IPS-15b (cell line): ENCODE measurements around the gene PEMT.

Experiments
- H3K27me3 ChIP-seq: one replicate; pipeline ENCODE4 v1.6.1; 2013; ENCODE audit warnings: low read length; ENCODE audit not compliant: control insufficient read depth, insufficient read depth
- H3K36me3 ChIP-seq: one replicate; pipeline ENCODE4 v1.6.1; 2013; ENCODE audit warnings: low read length; ENCODE audit not compliant: control insufficient read depth, insufficient read depth
- H3K4me1 ChIP-seq: one replicate; pipeline ENCODE4 v1.6.1; 2013; ENCODE audit warnings: mild to moderate bottlenecking, low read length; ENCODE audit not compliant: control insufficient read depth, insufficient read depth
- H3K4me3 ChIP-seq: one replicate; pipeline ENCODE4 v1.5.1; 2013; ENCODE audit warnings: low read depth, low read length
- H3K9ac ChIP-seq: one replicate; pipeline ENCODE4 v1.6.1; 2013; ENCODE audit warnings: low read depth, mild to moderate bottlenecking, low read length
- H3K9me3 ChIP-seq: one replicate; pipeline ENCODE4 v1.6.1; 2013; ENCODE audit warnings: mild to moderate bottlenecking, low read length; ENCODE audit not compliant: control insufficient read depth, insufficient read depth

Gene PEMT

DNA sequence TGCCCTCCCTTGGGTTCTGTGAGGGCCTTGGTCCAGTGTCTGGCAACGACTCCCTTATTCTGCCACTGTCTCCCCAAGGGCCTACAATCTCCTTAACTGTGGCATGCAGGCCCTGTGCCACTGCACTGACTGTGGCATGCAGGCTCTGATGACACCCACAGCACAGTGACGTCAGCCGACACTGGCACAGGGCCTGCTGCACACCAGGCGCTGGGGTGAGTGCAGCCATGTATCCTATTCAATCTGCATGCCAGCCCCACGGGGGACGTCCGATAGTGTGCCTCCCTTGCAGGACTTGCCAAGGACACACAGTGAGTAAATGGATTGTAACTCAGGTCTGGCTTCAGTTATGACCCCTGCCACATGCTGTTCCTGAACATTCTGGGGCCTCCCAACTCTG lies 55.6 kb downstream of the PEMT start:
- H3K36me3 ChIP-seq = no peaks in the 10 kb centered on the region
- no peak overlapping the region for H3K9ac ChIP-seq
- H3K4me3 ChIP-seq = no peak overlapping the region
- H3K9me3 ChIP-seq = no peaks in the 10 kb centered on the region
- peaks cover 4% of the 10 kb centered on the region for H3K4me1 ChIP-seq
- no peaks in the 10 kb centered on the region for H3K27me3 ChIP-seq

DNA sequence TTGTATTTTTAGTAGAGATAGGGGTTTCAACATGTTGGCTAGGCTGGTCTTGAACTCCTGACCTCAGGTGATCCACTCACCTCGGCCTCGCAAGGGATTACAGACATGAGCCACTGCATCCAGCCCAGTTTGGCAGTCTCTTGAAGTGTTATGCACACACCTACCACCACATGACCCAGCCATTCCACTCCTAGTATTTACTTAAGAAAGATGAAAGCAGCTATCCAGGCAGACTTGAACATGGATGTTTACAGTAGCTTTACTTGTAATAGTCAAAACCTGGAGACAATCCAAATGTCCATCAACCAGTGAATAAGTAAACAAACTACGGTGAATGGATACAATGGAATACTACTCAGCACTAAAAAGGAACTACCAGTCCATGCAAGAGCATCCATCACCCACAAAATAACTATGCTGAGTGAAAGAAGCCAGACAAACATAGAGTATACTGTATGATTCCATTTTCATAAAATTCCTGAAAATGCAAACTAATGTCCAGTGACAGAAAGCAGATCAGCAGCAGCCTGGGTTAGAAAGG lies 57.5 kb downstream of the PEMT start:
- H3K4me3 ChIP-seq = no peak overlapping the region

DNA sequence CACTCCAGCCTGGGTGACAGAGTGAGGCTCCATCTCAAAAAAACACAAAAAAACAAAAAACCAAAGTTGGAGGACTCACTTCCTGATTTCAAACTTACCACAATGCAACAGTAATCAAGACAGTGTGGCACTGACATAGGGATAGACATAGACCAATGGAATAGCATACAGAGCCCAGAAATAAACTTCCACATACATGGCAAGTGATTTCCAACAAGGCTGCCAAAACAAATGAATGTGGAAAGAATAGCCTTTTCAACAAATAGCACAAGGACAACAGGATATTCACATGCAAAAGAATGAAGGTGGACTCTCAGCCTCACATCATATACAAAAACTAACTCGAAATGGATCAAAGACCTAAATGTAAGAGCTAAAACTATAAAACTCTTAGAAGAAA lies 58.5 kb downstream of the PEMT start:
- no peaks in the 10 kb centered on the region for H3K27me3 ChIP-seq
- H3K4me3 ChIP-seq = no peak overlapping the region
- no peaks in the 10 kb centered on the region for H3K9me3 ChIP-seq
- no peaks in the 10 kb centered on the region for H3K36me3 ChIP-seq
- no peak overlapping the region for H3K9ac ChIP-seq
- H3K4me1 ChIP-seq = peaks cover 4% of the 10 kb centered on the region

More for the DNA sequence above, 57.5 kb downstream of the PEMT start:
- Histone ChIP-seq H3K27me3 (no peaks in the 10 kb centered on the region), H3K36me3 (no peaks in the 10 kb centered on the region), H3K4me1 (peaks cover 4% of the 10 kb centered on the region), H3K9ac (no peak overlapping the region), H3K9me3 (no peaks in the 10 kb centered on the region)

DNA sequence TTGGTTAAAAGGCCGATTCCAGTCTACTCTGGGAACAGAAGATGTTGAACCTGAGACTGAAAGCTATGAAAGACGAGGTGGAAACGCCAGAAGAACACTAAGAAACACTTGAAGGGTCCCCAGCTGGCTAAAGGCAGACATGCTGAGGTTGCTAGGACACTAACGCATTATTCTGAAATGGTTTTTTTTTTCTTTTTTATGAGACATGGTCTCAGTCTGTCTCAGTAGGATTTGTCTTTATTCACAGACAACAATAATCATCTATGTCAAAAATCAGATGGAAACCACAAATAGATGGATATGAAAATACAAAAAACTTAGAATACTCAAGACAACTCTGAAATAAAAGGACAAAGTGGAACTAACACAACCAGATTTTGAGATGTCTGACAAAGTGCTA lies 60.4 kb downstream of the PEMT start:
- Histone ChIP-seq H3K4me3 (no peak overlapping the region), H3K27me3 (no peaks in the 10 kb centered on the region), H3K9ac (no peak overlapping the region), H3K36me3 (no peaks in the 10 kb centered on the region), H3K4me1 (peaks cover 4% of the 10 kb centered on the region), H3K9me3 (no peaks in the 10 kb centered on the region)

DNA sequence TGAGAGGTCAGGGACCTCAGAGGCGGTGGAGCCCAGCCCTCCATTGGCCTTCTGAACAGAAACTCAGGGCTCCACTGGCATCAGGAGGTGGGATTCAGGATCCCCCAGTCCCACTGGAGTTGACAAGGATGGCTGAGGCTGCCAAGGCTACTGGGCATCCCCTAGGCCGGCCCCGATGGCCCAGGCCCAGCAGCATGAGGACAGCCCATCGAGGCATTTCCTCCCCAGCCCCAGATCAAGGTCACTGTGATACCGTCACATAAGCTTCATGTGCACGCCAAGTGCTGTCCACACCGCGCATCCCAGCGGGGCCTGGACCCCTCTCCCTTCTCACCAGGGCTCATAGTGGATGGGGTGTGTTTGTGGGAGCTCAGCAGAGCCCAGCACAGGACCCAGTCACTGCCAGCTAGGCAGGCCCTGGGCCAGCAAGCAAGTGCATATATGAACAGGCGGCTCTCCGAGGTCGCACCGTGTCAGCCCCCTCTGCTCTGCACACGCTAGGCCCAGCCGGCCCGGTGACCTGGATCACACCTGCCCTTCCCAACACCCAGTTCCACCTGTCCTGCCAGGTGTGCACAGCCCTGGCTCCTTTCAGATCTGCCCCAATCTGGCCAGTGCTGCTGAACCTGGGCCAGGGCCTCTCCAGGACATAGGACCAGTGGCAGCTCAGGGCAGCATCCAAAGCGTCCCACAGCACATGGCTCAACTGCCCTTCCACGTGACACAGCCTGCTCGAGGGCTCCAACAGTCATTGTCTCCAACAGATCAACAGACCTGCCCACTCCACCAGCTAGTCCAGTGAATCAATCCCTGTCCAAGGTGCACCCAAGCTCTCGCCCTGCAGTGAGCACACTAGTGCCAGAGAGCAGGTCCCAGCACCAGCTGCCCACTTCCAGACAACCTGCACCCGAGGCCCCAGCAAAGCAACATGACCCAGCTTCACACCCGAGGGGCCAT lies 62.5 kb downstream of the PEMT start:
- Histone ChIP-seq H3K9ac (no peak overlapping the region), H3K4me3 (no peak overlapping the region), H3K36me3 (no peaks in the 10 kb centered on the region), H3K9me3 (no peaks in the 10 kb centered on the region), H3K27me3 (no peaks in the 10 kb centered on the region), H3K4me1 (peaks cover 4% of the 10 kb centered on the region)

DNA sequence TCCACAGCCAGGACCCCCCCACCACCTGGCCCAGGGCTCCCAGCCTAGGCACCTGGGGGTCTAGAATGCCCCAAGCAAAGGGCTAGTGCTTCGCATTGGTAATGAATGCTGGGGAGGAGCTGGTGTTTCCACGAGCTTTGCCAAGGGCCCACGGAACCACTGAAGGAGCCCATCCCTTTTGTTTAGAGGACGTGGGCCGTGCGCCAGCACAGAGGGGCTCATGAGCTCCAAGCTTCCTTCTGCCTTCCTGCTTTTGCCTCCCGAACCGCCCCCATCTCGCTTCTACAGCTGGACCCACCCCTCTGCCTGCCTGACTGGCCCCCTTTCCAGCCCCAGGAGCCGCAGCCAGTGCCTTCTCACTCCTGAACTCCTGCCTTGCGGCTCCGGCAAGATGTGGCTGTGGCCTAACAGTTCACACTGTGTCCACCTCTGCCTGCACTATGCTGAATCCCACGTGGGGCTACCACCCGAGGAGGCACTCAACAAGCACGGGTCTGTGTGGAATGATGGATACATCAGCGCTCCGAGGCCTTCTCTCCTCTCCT lies 63.5 kb downstream of the PEMT start:
- Histone ChIP-seq H3K36me3 (no peaks in the 10 kb centered on the region), H3K27me3 (no peaks in the 10 kb centered on the region), H3K4me1 (peaks cover 2% of the 10 kb centered on the region), H3K9ac (no peak overlapping the region), H3K4me3 (no peak overlapping the region), H3K9me3 (no peaks in the 10 kb centered on the region)

DNA sequence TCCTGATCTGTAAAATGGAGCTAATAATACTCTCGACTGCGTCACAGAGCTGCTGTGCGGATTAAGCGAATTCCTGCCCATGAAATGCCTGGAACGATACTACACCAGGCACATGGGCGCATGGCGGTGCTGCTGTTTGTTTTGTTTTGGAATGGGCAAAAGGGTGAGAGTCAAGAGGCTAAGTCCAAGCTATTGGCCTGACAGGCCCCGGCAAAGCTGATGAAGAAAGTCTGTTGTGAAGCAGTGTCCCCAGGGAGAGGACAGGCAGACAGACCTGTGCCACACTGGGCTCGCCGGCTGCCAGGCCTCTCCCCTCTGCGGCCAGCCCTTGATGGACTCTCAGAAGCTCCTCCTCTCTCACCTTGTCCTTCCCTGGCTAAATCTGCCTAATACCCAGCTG lies 64.0 kb downstream of the PEMT start:
- no peak overlapping the region for H3K4me3 ChIP-seq
- no peaks in the 10 kb centered on the region for H3K36me3 ChIP-seq
- H3K9me3 ChIP-seq = no peaks in the 10 kb centered on the region
- H3K27me3 ChIP-seq = no peaks in the 10 kb centered on the region
- H3K9ac ChIP-seq = no peak overlapping the region
- no peaks in the 10 kb centered on the region for H3K4me1 ChIP-seq

DNA sequence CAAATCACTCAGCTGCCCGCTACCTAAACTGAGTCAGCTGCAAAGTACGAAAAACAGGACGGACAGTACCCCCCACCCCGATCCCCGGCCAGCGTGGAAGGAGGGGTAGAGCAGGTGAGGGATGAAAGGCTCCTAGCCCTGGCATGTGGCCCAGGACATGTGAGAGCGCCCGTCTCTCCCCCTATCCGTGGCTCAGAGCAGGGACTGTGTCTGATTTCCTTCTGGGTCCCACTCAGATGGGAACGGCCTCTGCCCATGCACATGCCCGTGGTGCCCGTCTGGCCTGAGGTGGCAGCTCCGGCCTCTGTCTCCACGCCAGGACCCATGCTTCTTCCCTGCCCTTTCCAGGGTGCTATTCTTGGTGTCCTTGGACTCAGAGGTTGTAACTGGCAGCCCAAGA lies 65.1 kb downstream of the PEMT start:
- no peaks in the 10 kb centered on the region for H3K27me3 ChIP-seq
- H3K9me3 ChIP-seq = no peaks in the 10 kb centered on the region
- H3K4me1 ChIP-seq = peaks cover 3% of the 10 kb centered on the region
- H3K4me3 ChIP-seq = no peak overlapping the region
- no peak overlapping the region for H3K9ac ChIP-seq
- peaks cover 3% of the 10 kb centered on the region for H3K36me3 ChIP-seq

DNA sequence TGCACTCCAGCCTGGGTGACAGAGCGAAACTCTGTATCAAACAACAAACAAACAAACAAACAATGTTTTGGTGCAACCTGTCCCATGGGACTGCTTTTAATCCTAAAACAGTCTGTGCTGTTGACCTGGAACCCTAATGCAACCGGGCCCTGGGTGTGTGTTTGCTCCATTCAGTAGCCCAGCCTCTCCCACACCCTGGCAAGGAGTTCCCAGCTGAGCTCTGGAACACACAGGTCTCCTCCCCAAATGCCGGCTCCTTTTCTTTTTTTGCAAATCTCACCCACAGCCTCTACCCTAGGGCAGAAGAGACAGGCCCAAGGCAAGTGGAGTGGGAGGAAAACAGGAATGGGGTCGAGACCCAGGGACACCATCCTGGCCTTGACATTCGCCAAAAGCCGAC lies 65.6 kb downstream of the PEMT start:
- no peak overlapping the region for H3K9ac ChIP-seq
- H3K4me1 ChIP-seq = peaks cover 3% of the 10 kb centered on the region
- H3K27me3 ChIP-seq = no peaks in the 10 kb centered on the region
- H3K9me3 ChIP-seq = no peaks in the 10 kb centered on the region
- H3K4me3 ChIP-seq = no peak overlapping the region
- peaks cover 3% of the 10 kb centered on the region for H3K36me3 ChIP-seq

DNA sequence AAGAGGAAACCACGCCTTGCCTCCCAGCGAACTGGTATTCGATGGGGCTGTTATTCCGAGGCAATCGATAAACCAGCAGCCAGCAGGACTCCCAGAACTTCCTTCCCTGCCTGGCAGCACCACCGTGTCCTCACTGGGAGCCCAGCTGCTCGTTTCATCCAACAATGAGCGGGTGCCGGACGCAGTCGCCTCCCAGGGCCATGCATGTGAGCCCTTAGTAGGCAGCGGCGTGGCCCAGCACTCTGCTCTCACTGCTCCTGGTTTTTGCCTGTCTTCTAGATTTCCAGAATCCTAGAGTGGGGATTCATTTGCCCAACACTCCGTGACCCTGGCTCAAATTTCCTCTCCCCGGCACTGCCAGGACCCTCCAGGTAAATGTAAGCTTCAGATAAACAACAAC lies 66.2 kb downstream of the PEMT start:
- H3K9ac ChIP-seq = no peak overlapping the region
- peaks cover 6% of the 10 kb centered on the region for H3K36me3 ChIP-seq
- H3K27me3 ChIP-seq = no peaks in the 10 kb centered on the region
- H3K4me1 ChIP-seq = peaks cover 3% of the 10 kb centered on the region
- no peaks in the 10 kb centered on the region for H3K9me3 ChIP-seq
- no peak overlapping the region for H3K4me3 ChIP-seq

DNA sequence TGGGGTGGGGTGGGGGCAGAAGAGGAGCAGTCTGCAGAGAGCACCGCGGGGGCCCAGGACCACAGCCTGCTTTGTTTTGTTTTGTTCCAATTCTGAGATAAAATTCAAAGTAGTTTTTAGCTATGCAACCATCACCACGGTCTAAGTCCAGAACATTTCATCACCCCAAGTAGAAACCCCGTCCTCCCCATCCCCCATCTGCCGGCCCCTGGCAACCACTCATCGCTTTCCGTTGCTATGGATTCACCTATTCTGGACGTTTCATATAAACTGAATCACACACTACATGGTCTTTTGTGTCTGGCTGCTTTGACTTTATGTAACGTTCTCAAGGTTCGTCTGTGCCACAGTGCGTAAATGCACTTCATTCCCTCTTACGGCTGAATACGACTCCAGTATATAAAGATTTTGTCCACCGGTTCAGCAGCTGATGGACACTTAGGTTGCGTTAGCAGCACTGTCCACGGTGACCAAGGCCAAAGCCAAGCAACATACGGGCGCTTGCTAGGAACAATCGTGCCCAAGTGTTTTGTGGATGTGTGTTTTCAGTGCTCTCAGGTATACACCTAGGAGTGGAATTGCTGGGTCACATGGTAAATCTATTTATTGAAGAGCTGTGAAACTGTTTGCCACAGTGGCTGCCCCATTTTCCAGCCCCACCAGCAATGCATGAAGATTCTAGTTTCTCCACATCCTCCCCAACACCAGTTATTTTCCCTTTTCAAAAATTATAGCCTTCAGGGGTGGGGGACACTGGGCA lies 67.6 kb downstream of the PEMT start:
- Histone ChIP-seq H3K9ac (no peak overlapping the region), H3K4me1 (peaks cover 3% of the 10 kb centered on the region), H3K36me3 (peaks cover 6% of the 10 kb centered on the region), H3K4me3 (no peak overlapping the region), H3K9me3 (no peaks in the 10 kb centered on the region), H3K27me3 (no peaks in the 10 kb centered on the region)
